HL-60 (cell line): ENCODE data around the gene ENDOU.

Experiments used
- DNase-seq, 2 experiments: peaks; one replicate each; pipeline ENCODE4 v3.0.0-alpha.2; 2010 to 2020; ENCODE audit warnings: low read depth in 1 of 2, low spot score in 1 of 2
- H3K27ac ChIP-seq: fragments of 250-450 bp; sonication (Bioruptor Pico); replicated peaks from 2 replicates; pipeline ENCODE4 v1.5.1; 2020; ENCODE audit warnings: mild to moderate bottlenecking, moderate library complexity
- H3K27me3 ChIP-seq: fragments of 250-450 bp; sonication (Bioruptor Pico); 2 replicates; pipeline ENCODE4 v1.5.1; 2021; ENCODE audit warnings: mild to moderate bottlenecking, moderate library complexity; ENCODE audit not compliant: insufficient read depth, poor library complexity, severe bottlenecking
- H3K4me3 ChIP-seq: replicated peaks from 2 replicates; pipeline ENCODE4 v1.5.1; 2011; ENCODE audit warnings: mild to moderate bottlenecking, control low read depth, low read length; ENCODE audit not compliant: insufficient read depth
- CTCF ChIP-seq: IDR thresholded peaks from one replicate; pipeline ENCODE4 v1.5.1; 2011; ENCODE audit warnings: low read length, control low read depth, inconsistent platforms; ENCODE audit not compliant: insufficient read depth
- GABPA ChIP-seq: IDR thresholded peaks from 2 replicates; pipeline ENCODE4 v1.6.1; 2012; ENCODE audit warnings: low read depth
- POLR2AphosphoS5 ChIP-seq: IDR thresholded peaks from 2 replicates; pipeline ENCODE4 v1.6.1; 2012; ENCODE audit warnings: low read depth
- REST ChIP-seq: IDR thresholded peaks from 2 replicates; pipeline ENCODE4 v1.6.1; 2012; ENCODE audit warnings: low read depth; ENCODE audit not compliant: insufficient replicate concordance
- SPI1 ChIP-seq: IDR thresholded peaks from 2 replicates; pipeline ENCODE4 v1.6.1; 2012; ENCODE audit warnings: low read depth, mild to moderate bottlenecking, borderline replicate concordance

ENDOU gene

GRCh38 chr12:47705229-47705565, 20.1 kb downstream of the ENDOU start:
- no peaks in the 10 kb centered on the region for H3K27me3 ChIP-seq
- DNase-seq = no peak
- peak overlapping the region; percentile 90 for H3K4me3 ChIP-seq
- TF ChIP-seq REST = no peak
- TF ChIP-seq SPI1 = no peak
- no peak for TF ChIP-seq CTCF
- no peak for TF ChIP-seq GABPA
- no peak for TF ChIP-seq POLR2AphosphoS5
- H3K27ac ChIP-seq = peak overlapping the region; percentile 90

GRCh38 chr12:47704719-47705118, 20.6 kb downstream of the ENDOU start:
- DNase-seq = no peak
- Histone ChIP-seq H3K27ac (no peak overlapping the region), H3K4me3 (peak overlapping the region; percentile 90), H3K27me3 (no peaks in the 10 kb centered on the region)
- TF ChIP-seq POLR2AphosphoS5 (no peak), CTCF (no peak), GABPA (no peak), REST (no peak), SPI1 (no peak)

- TF ChIP-seq POLR2AphosphoS5 (no peak), GABPA (no peak), REST (no peak), CTCF (no peak), SPI1 (no peak)
- Histone ChIP-seq H3K4me3 (no peak overlapping the region), H3K27me3 (no peaks in the 10 kb centered on the region), H3K27ac (no peak overlapping the region)
- DNase-seq = no peak
Observed at GRCh38 chr12:47700263-47700662, 25.0 kb downstream of the ENDOU start.
